LHCN-M2 (cell line): Measurements from ENCODE around the gene PERCC1. TPM values are rescaled to one million over a fixed set of nuclear protein-coding genes. Genes with fewer than 3 reads are reported as not detected.

ENCODE experiments used
- DNase-seq: peaks from one replicate; pipeline ENCODE4 v3.0.0-alpha.2; 2012; ENCODE audit warnings: low read depth
- total RNA-seq: library from RNA; depleted of rRNA; stranded (reverse); fragments of >200 nt; gene quantifications from 2 replicates; pipeline ENCODE4 v1.2.3, GENCODE V29; 2014

The PERCC1 gene
- total RNA-seq, 1 experiment from 2014 or later: not detected

DNA sequence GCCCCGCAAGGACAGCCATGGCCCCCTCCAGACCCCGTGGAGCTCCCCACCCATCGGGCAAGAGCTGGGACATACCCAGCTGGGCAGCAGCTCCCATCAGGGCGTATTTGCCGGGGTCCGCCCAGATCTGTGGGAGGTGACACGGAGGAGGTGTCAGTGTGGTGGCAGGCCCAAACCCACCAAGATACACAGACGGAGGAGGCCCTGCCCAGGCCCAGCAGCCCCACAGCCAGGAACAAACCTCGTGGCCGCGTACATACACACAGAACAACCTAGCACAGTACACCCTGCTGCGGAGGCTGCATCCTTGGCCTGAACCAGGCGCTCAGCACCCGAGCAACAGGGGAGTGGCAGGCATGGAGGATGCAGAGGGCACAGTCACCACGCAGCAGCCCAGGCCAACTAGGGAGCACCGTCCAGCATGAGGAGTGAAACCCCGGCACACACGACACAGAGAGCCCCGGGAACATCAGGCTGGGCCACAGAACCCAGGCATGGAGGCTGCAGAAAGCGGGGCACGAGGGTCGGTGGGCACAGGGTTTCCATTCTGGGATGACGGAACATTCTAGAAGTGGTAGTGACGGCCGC lies 18.4 kb downstream of the PERCC1 start:
- DNase-seq: no peak

DNA sequence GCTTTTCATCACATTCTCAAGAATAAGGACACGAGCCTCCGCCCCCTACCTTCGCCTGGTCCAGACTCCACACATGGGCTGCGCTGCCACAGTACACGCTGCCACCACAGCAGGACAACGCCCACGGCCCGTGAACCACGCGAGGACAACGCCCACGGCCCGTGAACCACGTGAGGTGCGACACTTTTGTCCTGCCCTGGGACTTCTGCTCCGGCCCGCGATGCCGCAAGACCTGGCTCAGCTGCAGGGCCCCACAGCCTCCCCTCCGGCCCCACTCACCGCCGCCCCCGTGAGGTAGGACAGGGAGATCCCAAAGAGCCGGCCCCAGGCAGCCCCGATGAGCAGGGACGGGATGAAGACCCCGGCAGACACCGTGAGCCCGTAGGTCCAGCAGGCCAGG lies 19.3 kb downstream of the PERCC1 start:
- no peak for DNase-seq

DNA sequence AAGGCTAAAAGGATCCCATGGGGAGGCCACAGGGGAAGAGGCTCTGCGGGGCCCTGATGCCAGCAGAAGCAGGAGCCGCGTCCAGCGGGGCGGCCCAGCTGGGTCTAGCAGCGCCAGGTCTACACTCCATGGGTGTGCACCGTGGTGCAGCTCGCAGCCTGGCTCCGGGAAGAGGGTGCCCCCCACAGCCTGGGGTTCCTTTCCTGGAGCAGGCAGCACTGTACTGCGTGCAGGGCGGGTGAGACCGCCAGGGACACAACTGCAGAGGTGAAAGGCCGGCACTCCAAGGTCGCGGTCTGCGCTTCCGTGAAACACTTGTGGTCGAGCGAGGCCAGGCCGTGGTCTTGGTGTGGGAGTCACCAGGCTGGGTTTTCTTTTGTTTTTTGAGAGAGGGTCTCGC lies 20.0 kb downstream of the PERCC1 start:
- DNase-seq: no peak

DNA sequence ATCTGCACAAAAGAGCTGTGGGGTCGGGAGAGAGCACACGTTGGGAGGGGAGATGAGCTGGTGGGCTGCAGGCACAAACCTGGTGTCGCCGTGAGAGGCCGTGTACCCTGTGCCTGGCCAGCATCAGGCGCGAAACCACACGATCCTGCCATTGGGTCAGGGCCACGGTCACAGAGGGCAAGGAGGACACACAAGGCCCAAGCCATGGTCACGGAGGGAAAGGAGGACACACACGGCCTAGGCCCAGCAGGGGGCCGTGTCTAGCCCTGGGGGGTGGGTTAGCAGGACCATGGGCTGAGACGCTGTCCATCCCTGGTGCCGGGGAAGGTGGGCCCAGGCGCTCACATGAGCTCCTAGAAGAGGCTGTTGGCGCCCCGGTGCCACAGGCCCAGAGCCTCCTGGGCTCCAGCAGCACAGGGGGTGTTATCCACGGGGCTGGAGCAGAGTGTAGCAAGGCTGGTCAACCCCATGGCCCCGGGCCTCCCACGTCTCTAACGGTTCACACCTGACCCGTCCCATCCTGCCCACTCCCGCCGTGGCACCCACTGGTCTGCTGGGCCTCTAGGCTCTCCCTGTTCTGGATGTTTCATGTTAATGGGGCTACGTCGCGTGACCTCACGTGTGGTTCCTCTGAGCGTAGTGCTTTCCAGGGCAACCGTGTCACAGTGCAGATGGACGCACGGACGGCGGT lies 21.0 kb downstream of the PERCC1 start:
- no peak for DNase-seq

DNA sequence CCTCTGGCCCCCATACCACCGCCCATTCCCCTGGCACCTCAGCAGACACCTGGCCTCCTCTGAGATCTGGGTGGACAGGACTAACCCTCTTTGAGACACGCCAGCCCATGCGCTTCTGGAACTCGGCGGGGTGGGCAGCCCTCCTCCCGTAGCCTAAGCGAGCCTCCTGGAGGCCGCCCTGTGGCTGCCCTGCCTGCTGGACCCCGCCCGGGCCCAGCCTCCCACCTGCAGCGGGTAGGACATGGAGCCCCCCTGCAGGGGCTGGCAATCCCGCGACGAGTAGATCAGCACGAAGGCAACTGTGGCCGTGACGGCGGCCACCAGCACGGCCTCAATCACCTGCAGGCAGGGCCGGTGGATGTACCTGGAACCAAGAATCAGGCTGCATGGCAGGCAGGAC lies 21.7 kb downstream of the PERCC1 start:
- DNase-seq: no peak

DNA sequence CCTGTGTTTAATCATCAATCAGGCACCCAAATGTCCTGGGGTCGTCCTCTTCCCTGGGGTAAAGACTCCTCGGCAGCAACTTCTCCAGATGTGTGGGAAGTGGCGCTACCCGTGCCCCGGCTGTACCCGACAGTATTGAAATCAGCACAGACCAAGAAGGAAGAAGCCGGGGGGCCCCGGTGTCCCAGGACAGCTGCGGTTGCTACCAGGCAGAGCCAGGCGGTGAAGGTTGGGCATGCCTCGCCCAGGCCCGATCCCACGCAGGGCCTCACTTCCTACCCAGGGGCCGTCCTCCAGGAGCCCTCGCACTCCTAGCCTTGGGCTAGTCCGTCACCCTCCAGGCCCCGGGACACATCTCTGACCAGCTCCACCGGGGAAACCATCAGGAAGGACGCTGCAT lies 22.4 kb downstream of the PERCC1 start:
- no peak for DNase-seq

DNA sequence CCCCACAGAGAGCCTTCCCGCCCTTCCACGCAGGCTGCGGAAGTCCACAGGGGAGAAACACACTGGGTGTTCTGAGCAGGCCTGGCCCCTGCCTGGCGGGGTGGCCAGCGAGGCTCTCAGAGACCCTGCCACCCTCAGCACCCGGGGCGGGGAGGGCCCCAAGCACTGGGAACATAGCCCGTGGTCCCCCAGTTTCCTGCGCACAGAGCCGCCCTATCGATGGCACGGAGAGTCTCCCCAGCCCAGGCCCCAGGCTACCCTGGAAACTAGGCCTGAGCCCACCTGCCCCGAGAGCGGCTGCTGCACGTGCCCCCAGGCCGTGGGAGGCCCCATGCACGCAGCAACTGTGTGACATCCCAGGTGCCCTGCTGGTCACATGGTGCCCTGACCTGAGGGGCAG lies 23.7 kb downstream of the PERCC1 start:
- DNase-seq: no peak

DNA sequence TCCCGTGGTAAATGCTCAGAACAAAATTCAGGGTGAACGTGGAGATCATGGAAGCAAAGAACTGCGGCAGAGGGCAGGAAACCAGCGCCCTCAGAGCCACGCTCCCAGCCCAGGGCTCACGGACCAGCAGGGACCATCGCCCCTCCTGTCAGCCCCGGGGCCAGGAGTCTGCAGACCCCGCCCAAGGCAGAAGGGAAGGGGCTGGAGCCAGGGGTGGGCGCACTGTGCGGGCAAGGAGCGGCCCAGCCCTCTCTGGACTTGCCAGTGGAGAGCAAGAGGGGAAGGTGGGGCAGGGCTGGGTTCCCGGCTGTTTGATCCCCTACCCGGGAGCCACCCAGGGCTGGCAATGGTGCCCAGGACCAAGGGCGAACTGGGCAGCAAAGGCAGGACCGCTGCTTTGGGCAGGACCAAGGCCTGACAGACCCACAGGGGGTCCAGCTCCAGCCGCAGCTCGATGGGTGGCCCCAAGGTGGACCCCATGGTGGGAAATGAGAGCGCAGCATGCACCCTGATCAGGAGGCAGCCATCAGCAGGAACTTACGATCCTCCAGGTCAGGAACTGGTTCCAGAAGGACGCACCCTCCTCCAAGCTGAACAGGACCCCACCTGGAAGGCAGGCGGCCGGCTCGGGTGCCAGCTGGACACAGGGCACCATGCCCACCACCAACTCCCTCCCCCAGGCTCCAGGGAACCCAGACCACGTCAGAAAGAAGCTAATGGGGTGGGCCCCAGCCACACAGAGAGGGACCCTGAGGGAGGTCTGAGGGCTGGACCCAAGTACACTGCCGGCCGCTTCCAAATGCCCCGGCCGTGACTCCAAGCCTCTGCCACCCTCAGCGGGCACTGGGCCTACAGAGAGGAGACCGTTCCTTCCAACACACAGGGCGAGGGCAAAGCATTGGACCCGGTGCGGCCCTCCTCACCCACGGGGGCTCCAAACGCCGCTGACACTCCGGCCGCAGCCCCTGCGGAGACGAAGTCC lies 24.6 kb downstream of the PERCC1 start:
- no peak for DNase-seq

DNA sequence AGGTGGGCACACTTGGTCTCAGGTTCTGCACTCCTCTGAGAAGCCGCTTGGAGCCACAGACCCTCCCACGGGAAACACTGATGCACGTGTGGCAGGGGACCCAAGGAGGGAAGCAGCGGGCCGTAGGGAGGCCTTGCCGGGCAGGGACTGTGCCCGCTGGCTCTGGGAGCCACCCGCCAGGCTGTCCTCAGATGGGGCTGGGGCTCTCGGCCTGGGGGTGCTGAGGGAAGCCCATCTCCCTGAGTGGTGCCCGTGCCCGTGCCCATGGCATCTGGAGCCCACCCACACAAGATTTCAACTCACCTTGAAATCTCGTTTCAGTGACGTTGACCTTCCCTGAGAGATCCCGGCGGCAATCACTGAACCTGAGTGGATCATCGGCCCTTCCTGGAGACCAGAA lies 26.1 kb downstream of the PERCC1 start:
- DNase-seq: no peak

DNA sequence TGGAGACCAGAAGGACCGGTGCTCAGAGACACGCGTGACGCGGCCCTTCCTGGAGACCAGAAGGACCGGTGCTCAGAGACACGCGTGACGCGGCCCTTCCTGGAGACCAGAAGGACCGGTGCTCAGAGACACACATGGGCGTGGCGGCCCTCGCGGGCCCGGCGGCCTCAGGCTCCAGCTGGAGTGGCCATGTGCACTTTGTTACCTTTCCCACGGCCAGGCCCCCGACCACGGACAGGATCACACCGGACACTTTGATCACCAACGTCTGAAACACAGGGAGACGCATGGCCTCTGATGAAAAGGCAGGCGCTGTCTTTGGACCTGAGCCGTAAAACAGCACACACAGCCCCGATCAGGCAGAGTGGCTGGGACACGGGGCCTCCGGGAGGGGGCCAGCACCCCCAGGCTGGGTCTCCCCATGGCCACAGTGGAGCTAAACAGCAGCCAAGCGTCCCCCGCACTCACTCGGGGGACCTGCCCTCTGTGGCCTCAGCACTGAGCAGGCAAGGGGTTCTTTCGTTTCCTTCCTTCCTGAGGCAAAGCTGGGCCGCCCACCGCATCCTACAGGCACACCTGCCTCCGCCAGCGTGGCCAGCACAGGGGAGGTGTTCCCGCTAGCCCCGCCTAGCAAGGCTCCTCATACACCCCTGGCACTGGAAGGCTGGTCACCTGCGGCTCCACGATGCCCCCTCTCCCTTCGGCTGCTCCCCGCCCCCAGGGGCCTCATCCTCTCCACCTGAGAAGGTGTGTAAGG lies 26.8 kb downstream of the PERCC1 start:
- DNase-seq: no peak

DNA sequence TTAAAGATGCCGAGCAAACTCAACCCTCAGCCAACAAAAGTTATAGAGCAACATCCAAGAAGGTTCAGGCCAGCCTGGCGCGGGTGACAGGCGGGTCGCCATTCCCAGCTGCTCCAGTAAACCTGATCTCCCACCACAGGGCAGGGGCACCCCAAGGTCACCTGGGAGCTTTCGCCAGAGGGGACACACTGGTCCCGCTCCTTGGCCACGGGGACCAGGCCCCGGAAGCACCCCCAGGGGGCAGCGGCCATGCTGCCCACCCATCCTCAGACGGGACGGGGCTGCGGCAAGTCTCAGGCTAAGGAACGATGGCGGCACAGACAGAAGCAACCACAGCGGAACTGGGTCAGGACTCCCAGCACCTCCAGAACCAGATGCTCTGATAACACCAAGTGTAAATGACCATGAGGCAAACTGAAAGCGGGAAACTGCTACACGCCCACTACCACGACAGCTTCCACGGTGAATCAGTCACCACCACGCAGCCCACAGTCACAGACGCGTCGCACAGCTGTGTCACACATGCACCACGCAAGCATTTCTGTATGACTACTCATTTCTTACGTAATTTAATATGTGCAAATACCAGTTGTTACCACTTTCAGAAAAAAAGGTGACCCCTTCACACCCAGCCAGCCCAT lies 27.6 kb downstream of the PERCC1 start:
- peak; percentile 53 for DNase-seq

DNA sequence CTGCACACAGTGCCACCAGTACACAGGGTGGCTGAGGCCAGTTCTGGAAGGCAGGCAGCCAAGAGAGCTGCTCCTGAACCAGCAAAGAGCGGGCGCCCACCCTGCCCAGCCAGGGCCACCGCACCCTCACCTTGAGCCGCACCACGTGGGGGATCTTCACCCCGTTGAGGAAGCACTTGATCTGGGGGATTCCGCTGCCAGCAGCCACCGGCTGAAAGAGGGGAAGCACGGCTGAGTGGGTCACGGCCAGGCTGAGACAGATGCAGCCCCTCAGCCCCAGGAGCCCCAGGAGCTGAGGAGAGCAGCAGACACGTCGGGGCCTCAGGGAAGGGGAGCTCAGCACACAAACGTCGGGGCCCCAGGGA lies 28.1 kb downstream of the PERCC1 start:
- DNase-seq: no peak

DNA sequence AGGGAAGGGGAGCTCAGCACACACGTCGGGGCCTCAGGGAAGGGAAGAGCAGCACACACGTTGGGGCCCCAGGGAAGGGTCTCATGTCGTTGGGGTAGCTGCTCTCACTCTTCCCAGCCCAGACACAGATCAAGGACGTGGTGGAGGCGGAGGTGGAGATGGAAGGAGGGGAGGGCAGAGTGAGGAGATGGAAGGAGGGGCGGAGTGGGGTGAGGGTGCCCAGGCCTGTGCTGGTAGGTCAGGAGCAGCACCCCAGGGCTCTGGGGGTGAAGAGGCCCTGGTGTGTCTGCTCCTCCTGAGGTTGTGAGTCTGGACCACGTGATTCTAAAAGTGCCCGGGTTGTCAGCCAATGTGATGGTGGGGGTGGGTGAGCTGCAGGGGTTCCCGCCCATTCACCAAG lies 29.1 kb downstream of the PERCC1 start:
- DNase-seq: no peak

DNA sequence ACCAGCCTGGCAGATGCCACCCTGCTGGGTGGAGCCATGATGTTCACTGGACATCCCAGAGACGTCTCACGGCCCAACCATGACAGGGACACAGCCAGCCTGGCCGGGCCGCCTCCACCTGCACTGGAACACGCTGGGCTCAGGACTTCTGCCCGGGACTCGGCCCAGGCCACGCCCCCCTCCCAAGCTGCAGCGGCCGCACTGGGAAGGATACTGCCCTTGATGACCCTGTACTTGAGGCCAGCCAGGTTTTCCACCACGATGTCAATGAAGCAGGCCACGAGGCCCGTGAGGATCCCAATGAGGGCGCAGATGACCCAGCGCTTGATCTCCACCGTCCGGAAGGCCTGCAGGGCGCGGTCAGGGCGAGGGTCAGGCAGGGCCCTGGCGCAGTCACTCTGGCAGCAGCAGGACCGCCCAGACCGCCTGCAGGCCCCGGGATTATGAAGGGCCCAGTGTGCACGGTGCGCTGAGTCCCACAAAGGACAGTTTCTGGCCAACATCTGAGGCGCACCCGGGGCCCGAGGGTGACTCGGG lies 29.8 kb downstream of the PERCC1 start:
- DNase-seq: no peak

DNA sequence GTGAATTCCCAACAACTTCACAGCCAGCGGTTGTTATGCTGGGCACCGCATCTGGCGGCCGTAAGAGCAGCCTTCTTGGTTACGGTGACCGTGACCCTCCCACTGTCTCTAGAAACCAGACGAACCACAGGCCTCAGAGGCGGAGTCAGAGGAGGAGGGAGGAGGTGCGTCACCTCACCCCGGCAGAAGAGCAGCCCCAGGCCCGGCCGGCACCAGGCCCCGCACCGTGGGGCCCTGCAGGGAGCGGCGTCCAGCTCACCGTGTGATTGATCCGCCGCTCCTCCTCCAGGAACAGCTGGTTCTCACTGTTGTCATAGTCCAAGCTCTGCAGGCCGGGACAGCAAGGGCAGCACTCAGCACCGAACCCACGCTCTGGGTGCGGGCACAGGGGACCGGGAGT lies 30.3 kb downstream of the PERCC1 start:
- DNase-seq: no peak

DNA sequence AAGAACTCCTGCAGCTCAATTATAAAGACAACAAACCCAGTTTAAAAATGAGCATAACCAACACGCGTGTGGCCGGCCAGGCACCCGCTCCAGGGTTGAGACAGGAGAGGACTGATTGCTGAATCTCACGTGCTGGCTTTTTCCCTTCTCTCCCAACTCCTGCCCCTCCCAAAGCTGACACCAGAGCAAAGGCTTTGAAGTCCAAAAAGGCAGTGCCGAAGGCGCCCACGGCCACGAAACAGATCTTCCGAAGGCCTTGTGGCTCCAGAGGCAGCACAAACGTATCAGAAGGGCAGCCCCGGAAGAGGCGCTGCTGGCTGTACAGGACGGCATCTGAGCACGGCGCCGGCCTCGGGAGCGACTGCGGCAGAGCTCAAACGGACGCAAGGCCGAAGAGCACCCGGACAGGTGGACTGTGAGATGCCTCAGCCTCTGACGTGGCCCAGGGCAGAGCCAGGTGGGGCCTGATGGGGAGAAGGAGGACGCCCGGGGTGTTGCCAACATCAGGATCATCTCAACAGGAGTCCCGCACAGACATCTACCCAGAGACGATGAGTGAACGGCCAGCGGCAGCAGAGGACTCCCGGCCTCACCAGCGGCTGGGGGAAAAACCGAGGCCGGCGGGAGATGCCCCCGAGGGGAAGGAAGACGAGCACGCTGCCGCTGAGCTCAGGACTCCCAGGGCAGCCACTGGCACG lies 33.5 kb downstream of the PERCC1 start:
- no peak for DNase-seq

DNA sequence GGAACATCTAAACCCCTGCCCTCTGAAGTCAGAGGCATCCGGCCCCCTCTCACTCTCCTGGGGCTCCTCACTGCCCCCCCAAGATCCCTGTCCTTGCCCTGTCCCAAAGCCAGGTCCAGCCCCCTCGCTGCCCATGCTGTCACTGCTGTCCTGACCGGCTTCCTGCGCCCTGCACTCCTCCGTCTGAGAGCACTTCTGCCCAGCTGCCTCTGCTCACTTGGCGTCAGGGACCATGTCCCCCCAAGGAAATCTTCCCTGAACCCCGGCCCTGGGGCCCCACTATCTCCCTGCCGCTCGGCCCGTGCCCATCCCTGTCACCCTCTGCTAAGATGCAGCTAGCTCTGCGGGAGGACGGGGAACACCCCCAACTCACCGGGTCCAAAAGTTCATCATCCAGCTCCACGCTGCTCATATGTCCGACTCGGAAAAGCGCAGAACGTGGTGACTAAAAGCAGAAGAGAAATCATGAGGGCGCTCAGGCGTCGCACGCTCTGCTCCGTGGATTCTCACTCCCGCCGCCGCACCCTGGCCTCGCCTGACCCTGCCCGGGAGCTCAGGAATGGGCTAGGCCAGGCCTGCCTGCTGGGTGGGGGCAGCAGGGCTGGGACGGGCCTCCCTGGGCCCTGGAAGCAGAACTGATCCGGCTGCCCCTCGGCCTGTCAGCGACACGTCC lies 34.2 kb downstream of the PERCC1 start:
- no peak for DNase-seq

DNA sequence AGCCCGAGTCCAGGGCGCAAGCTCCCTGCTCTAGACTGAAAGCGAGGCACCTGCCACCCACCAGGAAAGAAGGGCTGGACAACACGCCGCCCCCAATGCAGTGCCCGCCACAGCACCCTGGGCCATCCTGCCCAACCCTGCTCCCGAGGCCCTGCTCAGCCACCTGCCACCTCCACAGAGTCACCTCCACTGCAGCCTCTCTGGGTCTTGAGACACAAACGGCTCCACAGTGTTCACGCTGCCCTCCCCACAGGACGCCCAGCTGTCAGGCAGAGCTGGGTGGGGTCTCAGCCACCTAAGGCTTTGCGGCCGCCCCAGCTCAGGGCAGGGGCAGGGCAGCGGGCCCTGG lies 34.7 kb downstream of the PERCC1 start:
- DNase-seq: no peak

DNA sequence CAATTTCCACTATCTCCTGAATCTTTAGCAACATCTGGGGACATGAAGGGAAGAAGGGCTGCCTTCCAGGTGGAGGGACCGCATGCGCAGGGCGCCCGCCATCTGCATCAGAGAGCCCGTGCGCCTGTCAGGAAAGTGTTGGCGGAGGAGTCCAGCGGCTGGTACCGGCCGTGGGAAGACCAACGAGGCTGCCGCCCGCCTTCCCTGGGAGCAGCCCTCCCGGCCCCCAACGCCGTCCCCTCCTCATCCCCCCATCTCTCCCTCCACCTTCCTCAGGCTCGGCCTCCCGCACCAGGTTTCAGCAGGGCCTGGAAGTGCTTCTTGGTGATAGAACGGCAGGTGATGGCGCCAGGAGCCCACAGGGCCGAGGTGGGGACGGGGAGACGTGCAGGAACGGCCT lies 35.2 kb downstream of the PERCC1 start:
- DNase-seq: no peak

DNA sequence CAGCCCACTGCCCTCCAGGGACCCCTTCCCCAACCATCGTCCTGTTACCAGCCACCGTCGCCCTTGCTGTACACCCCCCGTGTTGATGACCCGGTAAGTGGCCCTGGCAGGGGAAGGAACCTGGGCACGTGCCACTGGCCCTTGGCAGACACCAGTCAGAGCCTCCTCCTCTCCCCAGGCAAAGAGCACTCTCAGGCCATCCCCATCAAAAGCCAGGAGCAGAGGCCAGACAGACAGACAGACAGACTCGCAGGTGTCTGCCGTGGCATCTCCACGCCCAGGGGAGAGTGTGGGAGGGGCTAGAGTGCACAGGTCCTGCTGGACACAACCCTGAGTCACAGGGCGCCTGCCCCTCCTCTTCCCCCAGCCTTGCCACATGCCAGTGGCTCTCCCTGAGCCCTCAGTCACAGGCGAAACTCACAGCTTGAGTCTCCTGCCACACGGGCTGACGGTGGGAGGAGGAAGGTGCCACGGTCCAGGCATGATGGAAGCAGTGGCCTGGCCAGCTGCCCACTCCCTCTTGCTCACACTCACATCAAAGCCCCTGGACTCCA lies 36.2 kb downstream of the PERCC1 start:
- DNase-seq: no peak
